HG02840 (cell line): ENCODE measurements around the gene FCRL3.
"Not testable (repeated sequence)": the region's sequence is repeated elsewhere in the genome, so short reads cannot be mapped to it uniquely, and the experiment has no call there.

Source experiments
- ATAC-seq: cut with Tn5 transposase; IDR thresholded peaks from one replicate; pipeline ENCODE4 v1.9.1; 2021; ENCODE audit warnings: mild to moderate bottlenecking, moderate library complexity, moderate number of reproducible peaks; ENCODE audit not compliant: unreplicated experiment, low FRiP score

Gene FCRL3, protein sequence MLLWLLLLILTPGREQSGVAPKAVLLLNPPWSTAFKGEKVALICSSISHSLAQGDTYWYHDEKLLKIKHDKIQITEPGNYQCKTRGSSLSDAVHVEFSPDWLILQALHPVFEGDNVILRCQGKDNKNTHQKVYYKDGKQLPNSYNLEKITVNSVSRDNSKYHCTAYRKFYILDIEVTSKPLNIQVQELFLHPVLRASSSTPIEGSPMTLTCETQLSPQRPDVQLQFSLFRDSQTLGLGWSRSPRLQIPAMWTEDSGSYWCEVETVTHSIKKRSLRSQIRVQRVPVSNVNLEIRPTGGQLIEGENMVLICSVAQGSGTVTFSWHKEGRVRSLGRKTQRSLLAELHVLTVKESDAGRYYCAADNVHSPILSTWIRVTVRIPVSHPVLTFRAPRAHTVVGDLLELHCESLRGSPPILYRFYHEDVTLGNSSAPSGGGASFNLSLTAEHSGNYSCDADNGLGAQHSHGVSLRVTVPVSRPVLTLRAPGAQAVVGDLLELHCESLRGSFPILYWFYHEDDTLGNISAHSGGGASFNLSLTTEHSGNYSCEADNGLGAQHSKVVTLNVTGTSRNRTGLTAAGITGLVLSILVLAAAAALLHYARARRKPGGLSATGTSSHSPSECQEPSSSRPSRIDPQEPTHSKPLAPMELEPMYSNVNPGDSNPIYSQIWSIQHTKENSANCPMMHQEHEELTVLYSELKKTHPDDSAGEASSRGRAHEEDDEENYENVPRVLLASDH

DNA sequence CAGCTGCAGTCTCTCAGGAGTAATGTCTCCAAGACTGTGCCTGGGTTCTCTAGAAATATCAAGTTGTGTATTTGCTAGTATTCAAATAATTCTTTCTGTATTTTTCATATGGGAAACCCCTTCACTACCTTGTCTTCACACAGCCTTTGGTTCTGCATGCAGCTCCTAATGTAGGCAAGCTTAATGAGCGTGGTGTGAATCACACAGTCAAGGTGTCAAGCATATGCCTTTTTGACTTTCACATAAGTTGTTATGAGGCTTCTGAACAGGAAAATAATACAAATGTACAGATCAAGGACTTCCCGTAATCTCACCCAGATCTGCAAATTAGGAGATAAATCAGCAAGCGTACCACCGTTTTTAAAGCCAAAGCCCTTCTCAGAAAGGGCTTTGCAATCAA is at the start of gene FCRL3:
Gene FCRL3, minus strand, starts transcription at position 38 of the 400 bp plus-strand sequence. CDS start 280 bp downstream, outside the sequence.
- ATAC-seq, result no peak

DNA sequence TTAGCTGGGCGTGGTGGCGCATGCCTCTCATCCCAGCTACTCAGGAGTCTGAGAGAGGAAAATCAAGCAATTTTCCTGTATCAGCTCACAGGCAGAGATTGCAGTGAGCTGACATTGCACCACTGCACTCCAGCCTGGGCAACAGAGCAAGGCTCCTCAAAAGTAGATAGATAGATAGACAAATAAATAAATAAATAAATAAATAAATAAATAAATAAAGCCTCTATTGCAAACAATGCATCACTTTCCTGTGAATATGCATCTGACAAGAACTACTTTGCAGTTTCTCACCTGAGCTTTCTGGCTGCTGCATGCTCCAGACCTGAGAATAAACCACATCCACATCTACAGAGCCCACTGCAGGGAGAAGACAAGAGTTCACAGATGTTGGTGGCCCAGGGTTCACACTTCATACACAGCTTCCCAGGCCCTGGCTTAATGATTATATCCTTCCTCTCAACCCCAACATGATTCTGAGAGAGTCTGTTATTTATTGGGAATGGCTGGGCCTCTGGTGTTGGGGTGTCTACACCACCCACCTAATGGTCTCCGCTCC is 47.8 kb upstream of the FCRL3 start:
- ATAC-seq, result no peak

DNA sequence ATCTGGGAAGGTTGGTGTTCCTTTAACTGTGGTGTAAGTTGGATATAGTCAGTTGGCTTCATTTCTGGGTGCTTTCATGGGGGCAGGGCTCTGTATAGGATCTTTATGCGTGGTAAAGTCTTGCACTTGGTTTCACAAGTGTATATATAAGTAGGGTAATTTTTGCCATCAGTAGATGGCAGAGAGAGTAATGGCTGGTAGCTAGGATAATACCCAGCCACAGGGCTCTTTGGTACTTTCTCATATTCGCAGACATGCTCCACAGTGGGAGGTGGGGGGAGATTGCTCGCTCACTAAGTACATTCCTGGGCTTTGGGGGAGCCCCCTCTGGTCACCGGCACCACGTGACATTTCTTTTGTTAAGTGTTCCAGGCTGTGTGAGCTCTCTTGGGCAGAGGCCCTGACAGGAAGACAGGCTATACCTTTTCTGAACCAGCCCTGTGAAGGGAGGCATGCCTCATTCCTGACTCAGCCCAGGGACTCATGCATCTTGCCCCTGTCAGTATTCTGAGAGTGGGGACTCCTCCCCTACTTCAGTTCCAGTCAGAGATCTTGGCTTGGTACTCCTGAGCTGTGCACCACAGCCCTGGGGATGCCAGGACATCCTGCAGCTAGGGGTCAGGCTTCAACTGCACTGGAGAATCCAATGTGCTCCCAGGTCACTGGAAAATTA is 38.8 kb upstream of the FCRL3 start:
- no peak for ATAC-seq

DNA sequence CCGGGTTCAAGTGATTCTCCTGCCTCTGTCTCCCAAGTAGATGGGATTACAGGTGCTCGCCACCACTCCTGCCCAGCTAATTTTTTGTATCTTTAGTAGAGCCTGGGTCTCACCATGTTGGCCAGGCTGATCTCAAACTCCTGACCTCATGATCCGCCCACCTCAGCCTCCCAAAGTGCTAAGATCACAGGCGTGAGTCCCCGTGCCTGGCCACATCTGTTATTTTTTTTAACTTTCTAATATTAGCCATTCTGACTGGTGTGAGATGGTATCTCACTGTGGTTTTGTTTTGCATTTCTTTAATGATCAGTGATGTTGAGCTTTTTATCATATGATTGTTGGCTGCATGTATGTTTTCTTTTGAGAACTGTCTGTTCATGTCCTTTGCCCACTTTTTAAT is 35.4 kb upstream of the FCRL3 start:
- ATAC-seq, result not testable (repeated sequence)

DNA sequence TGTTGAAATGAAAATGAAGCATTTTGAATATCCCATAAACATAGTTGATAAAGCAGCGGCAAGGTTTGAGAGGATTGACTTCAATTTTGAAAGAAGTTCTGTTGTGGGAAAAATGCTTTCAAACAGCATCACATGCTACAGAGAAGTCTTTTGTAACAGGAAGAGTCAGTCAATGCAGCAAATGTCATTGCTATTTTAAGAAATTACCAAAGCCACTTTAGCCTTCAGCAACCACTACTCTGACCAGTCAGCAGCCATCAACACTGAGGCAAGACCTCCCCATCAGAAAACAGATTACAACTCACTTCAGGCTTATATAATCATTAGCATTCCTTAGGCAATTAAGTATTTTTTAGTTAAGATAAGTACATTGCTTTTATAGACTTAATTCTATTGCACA is 33.8 kb upstream of the FCRL3 start:
- no peak for ATAC-seq

DNA sequence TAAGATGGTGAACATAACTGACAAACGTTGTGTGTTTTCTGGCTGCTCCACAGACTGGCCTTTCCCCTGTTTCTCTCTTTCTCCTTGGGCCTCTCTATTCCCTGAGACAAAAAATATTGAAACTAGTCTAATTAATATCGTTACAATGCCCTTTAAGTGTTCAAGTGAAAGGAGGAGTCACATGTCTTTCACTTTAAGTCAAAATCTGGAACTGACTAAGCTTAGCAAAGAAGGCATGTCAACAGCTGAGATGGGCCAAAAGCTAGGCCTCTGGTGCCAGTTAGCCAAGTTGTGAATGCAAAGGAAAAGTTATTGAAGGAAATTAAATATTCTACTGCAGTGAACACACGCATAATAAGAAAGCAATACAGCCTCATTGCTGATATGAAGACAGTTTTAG is 32.2 kb upstream of the FCRL3 start:
- no peak for ATAC-seq

DNA sequence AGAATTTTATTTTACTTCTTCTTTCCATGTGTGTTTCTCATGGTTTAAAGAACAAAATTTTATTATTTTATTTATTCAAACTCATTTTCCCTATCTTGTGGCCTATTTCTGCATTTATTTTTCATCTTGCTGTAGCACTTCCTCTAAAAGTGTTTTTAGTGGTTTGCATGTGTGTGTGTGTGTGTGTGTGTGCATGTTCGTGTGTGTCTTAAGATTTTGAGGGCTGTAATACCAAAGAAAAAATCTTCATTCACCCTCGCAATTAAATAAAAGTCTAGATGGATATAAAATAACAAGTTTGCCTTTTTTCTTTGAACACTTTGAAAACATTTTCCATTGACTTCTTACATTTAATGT is 24.6 kb upstream of the FCRL3 start:
- ATAC-seq, result no peak

DNA sequence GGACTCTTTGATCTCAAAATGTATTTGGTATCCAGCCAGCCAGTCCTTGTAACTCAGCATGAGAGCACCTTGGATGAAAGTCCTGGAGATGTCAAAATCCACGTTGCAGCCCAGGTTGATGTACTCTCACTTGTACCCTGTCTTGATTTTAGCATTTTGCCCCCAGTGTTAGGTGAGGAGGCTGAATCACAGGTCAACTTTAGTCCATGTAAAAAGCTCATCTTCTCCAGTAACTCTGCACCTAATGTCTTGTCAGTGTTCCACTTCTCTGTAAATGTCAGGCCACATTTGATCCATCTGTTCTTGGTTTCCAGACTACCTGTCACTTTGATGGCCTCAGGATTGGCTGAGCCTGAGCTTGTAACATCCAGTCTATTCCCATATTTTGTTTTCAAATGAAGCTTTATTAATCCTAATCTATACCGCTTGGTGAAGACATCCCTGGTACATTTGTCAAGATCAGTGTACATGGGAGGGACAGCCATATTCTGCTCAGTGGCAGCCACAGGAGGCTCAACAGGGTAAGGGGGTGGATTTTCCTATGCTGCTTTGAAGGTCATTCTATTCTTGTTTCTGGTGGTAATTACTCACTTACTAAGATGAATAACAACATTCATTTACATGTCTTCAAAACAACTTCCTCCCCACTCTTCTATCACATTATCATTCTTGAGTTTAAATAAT is 24.1 kb upstream of the FCRL3 start:
- ATAC-seq, result no peak

DNA sequence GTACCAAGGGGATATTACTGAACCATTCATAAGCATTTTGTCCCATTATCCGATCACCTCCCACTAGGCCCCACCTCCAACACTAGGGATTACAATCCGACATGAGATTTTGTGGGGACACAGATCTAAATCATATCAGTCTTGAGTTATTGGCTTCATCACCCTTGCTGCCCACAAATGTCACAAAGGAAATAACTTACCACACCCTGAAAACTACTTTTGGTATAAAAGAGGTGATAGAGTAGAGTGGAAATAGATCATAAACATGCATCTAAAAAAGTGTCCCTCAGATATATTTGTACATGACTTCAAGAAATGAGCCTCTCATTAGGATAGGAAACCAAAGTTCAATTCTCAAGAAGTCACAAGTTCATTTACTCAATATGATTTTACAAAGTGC is 22.6 kb upstream of the FCRL3 start:
- no peak for ATAC-seq

DNA sequence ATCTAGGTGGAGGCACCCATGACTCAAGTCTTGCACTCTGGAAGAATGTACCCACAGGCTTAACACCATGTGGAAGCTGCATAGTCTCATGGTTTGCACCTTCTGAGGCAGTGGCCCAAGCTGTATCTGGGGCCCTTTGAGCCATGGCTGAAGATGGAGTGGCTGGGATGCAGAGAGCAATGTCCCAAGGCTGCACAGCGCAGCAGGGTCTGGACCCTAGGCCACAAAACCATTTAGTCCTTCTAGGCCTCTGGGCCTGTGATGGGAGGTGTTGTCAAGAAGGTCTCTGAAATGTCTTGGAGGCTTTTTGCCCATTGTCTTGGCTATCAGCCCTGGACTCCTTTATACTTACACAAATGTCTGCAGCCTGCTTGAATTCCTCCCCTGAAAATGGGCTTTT is 21.4 kb upstream of the FCRL3 start:
- ATAC-seq, result no peak

DNA sequence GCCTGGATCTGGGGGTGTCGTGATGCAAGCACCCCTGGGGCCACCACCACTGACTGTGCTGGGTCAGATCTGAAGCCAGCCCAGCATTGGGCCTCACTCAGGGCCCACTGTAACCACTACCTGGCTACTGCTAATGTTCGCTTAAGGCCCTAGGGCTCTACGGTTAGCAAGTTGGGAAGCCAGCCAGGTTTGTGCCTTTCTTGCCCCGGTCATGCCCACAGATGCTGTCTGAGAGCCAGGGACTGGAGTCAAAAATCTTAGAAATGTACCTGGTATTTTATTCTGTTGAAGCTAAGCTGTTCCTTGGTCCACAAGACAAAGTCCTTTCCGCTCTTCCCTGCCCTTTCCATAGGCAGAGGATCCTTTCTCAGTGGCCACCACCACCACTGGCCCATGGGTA is 15.2 kb upstream of the FCRL3 start:
- ATAC-seq, result no peak

DNA sequence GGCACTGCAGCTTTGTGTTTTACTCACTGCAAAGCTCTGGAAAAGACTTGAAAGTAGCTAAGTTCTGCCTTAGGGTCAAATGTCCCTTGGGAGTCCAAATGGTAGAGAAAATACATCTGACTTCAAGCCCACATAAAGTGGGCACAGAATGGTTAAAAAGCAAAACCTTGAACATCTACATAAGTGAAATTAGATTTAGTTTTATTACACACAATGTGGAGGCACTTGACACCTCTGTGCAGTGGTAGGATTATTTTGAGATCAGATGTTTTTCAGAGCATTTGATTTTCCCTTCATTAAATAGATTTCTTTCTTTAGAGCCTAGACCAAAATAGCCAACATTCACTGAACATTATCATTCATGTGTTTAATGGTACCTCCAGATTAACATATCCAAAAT is 11.2 kb upstream of the FCRL3 start:
- ATAC-seq, result no peak

DNA sequence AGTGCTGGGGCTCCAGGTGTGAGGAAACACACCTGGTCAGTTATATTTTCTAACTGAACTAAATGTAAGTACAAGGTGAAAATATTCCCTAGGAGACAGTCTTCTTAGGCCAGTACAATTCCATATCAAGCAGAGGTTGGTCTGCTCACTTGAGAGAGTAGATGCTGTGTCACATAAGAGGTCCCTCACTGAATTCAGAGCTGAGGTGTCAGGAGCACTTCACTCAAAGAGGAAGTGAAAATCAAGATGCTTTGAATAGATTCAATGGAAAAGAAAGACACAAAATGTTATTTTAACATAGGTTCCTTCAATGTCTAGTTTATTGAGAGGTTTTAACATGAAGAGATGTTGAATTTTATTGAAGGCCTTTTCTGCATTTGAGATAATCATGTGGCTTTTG is 4.3 kb upstream of the FCRL3 start:
- no peak for ATAC-seq

DNA sequence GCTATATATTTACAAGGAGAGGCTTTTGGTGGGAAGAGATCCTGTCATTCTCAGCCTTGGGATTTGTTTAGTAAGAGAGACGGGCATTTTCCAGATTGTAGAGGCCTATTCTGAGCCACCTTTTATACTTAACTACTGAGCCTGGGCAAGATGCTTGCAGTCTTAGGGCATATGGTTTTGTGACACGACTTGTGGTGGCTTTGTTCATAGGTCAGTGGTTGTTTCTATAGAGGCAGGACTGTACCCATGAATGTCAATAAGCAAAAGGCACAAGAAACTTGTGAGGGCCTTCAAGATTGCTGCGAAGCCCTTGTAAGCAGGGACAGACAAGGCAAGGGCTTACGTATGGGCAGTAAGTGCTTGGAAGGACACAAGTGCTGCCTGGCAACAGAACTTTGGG is 3.4 kb upstream of the FCRL3 start:
- no peak for ATAC-seq

DNA sequence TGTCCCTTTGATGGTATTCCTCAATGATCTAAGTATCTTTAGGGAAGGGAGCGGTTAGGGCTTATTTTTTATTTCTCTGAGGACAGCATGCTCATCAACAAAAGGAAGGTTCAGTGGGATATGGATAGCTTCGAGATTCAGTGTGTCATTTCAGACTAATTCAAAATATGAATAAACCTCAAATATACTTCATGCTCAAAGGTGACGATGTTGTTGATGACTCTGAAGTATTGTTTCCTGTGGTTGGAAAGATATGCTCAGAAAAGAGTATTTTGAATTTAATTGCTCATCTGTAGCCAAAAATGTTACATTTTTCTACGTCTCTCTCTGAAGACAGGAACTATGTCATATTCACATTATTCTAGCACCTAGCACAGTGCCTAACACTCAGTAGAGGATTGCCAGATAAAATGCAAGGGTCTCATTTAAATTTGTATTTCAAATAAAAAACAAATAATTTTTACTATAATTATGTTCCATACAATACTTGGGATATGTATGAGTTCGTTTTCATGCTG is 1.8 kb upstream of the FCRL3 start:
- ATAC-seq, result no peak

DNA sequence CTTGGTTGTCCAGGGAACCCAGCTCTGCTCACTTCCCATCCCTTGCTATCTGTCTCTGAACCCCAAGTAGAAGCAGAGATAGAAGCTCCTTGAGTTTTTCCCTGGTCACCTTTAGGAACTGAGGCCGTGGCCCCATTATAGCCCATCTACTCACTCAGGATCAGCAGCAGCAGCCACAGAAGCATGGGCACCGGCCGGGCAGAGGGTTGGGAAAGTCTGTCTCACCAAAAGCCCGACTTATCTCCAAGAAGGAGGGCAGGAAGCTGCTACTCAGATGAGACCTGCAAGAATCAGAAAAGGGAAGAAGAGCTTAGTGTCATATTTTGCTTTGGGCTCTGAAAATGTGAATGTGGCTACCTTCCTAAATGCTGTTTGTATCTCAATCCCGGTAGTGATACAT is 264 bp downstream of the FCRL3 start:
- ATAC-seq, result no peak

DNA sequence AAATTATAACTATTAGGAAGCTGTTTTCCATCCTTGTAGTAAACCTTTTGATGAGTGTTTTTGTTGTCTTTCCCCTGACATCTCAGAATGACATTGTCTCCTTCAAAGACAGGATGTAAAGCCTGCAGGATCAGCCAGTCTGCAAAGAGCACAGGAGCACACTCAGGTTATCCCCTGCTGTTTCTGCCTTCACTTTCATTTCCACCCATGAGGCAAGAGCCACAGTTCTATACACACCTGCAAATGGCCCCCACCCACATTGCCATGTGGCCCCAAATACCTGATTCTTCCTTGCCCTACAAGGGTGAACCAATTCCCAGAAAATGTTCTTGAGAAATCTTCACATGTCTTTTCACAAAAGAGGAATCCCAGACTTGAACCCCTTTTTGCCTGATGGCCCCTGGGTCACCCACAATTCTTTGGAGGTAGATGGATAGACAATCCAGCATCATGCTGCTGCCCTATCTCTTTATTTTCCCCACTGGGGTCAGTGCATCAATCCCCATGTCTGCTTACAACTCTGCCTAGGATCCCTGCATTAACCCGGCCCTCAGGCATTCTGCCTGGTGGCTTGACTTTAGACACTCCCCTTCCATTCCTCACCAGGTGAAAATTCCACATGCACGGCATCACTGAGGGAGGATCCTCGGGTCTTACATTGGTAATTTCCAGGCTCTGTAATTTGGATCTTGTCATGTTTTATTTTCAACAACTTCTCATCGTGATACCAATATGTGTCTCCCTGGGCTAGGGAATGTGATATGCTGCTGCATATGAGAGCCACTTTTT is 2.6 kb downstream of the FCRL3 start:
- ATAC-seq, result no peak

DNA sequence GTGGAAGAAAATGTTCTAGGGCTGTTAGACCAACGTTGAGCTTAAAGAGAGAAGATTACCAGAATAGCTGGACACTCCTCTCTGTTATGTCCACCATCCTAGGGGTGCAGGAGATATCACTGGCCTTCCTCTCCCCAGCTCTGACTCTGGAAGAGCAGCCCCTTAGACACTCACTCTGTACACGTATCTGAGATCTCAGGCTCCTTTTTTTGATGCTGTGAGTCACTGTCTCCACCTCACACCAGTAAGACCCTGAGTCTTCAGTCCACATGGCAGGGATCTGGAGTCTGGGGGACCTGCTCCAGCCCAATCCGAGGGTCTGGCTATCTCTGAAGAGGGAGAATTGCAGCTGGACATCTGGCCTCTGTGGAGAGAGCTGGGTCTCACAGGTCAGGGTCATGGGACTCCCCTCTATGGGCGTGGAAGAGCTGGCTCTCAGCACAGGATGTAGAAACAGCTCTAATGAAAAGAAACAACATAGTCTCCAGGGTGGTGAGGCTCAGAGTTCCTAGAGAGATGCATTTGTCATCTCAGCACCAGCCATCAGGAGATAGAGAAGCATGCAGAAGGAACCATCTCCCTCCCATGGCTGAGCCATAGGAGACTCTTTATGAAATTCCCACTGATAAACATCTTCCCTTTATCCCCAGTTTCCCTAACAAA is 3.5 kb downstream of the FCRL3 start:
- ATAC-seq, result no peak

DNA sequence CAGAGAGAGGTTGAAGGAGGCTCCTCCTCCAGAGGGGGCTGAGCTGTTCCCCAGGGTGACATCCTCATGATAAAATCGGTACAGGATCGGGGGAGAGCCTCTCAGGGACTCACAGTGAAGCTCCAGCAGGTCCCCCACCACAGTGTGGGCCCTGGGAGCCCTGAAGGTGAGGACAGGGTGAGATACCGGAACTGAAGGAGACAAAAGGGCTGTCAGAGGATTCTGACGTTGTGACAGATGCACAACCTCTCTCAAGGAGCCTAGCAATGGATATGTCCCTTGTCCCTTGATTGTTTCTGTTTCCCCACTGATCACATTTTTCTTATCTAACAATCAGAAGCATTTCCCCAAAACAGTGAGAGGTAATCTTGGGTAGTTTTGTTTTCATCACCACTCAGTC is 5.2 kb downstream of the FCRL3 start:
- ATAC-seq, result no peak
